Large intestine (tissue), 3 donors: ENCODE data around the gene FRMD4A. TPM values are rescaled to one million over a fixed set of nuclear protein-coding genes. Genes with fewer than 3 reads are reported as not detected.

ENCODE experiments used
- DNase-seq, 2 donors: peaks; one replicate each; pipeline versions ENCODE4 v3.0.0 to v3.0.0-alpha.2; 2013
- H3K27ac ChIP-seq: one replicate; pipeline ENCODE4 v1.5.1; 2013; ENCODE audit warnings: low read length
- H3K27me3 ChIP-seq: 2 replicates; pipeline ENCODE4 v1.6.1; 2013; ENCODE audit warnings: low read length; ENCODE audit not compliant: control insufficient read depth, insufficient read depth
- H3K36me3 ChIP-seq: 2 replicates; pipeline ENCODE4 v1.6.1; 2013; ENCODE audit warnings: low read length; ENCODE audit not compliant: control insufficient read depth, insufficient read depth
- H3K4me1 ChIP-seq: one replicate; pipeline ENCODE4 v1.6.1; 2013; ENCODE audit warnings: low read length; ENCODE audit not compliant: control insufficient read depth, insufficient read depth
- H3K4me3 ChIP-seq: one replicate; pipeline ENCODE4 v1.5.1; 2013; ENCODE audit warnings: low read length
- H3K9me3 ChIP-seq: one replicate; pipeline ENCODE4 v1.6.1; 2013; ENCODE audit warnings: mild to moderate bottlenecking, low read depth, low read length, moderate library complexity; ENCODE audit not compliant: control insufficient read depth
- WGBS: methylation state at CpG from one replicate; pipeline ENCODE4 v1.1.5; 2013; ENCODE audit warnings: low lambda C conversion rate; ENCODE audit not compliant: insufficient coverage; 5-methylcytosine and 5-hydroxymethylcytosine counted together
- polyA plus RNA-seq: library from polyadenylated mRNA; unstranded; fragments of 120-200 nt; gene quantifications from one replicate; pipeline ENCODE4 v1.2.1, GENCODE V29; 2013

Gene FRMD4A
- polyA plus RNA-seq, 1 donor, result 19.8 TPM

- Histone ChIP-seq H3K36me3 (no peaks in the 10 kb centered on the region), H3K27me3 (peaks cover 7% of the 10 kb centered on the region), H3K27ac (no peak overlapping the region), H3K9me3 (no peaks in the 10 kb centered on the region), H3K4me3 (no peak overlapping the region), H3K4me1 (no peaks in the 10 kb centered on the region)
- WGBS, result no CpG with 5 or more reads among the region's 6 CpGs
- DNase-seq, result no peak
Observed at GRCh38 chr10:14195433-14195832, 135.3 kb downstream of the FRMD4A start.

GRCh38 chr10:14192746-14193145 lies 138.0 kb downstream of the FRMD4A start:
- Histone ChIP-seq H3K9me3 (no peaks in the 10 kb centered on the region), H3K27me3 (peaks cover 7% of the 10 kb centered on the region), H3K4me3 (no peak overlapping the region), H3K36me3 (no peaks in the 10 kb centered on the region), H3K4me1 (no peaks in the 10 kb centered on the region), H3K27ac (no peak overlapping the region)
- WGBS, result 67% methylated on average over 1 of the region's 2 CpGs
- DNase-seq, result no peak

- no peaks in the 10 kb centered on the region for H3K36me3 ChIP-seq
- H3K27ac ChIP-seq, result no peak overlapping the region
- no peak overlapping the region for H3K4me3 ChIP-seq
- peaks cover 7% of the 10 kb centered on the region for H3K27me3 ChIP-seq
- WGBS, result 20% methylated on average over 1 of the region's 1 CpG
- DNase-seq, result no peak
- no peaks in the 10 kb centered on the region for H3K4me1 ChIP-seq
- H3K9me3 ChIP-seq, result no peaks in the 10 kb centered on the region
Observed at GRCh38 chr10:14191871-14192270, 138.9 kb downstream of the FRMD4A start.

- H3K27ac ChIP-seq, result no peak overlapping the region
- WGBS, result no CpG with 5 or more reads among the region's 5 CpGs
- no peak overlapping the region for H3K4me3 ChIP-seq
- no peaks in the 10 kb centered on the region for H3K9me3 ChIP-seq
- no peaks in the 10 kb centered on the region for H3K36me3 ChIP-seq
- no peak for DNase-seq
- H3K4me1 ChIP-seq, result no peaks in the 10 kb centered on the region
- peaks cover 7% of the 10 kb centered on the region for H3K27me3 ChIP-seq
Observed at GRCh38 chr10:14191407-14191806, 139.3 kb downstream of the FRMD4A start.

GRCh38 chr10:14190702-14191101 lies 140.0 kb downstream of the FRMD4A start:
- no peak for DNase-seq
- Histone ChIP-seq H3K4me1 (no peaks in the 10 kb centered on the region), H3K27ac (no peak overlapping the region), H3K27me3 (peaks cover 6% of the 10 kb centered on the region), H3K36me3 (no peaks in the 10 kb centered on the region), H3K4me3 (no peak overlapping the region), H3K9me3 (no peaks in the 10 kb centered on the region)
- no CpG with 5 or more reads among the region's 4 CpGs for WGBS

- no peak overlapping the region for H3K27ac ChIP-seq
- no peak for DNase-seq
- WGBS, result no CpG with 5 or more reads among the region's 6 CpGs
- H3K4me1 ChIP-seq, result no peaks in the 10 kb centered on the region
- H3K36me3 ChIP-seq, result no peaks in the 10 kb centered on the region
- no peaks in the 10 kb centered on the region for H3K9me3 ChIP-seq
- no peak overlapping the region for H3K4me3 ChIP-seq
- H3K27me3 ChIP-seq, result peaks cover 8% of the 10 kb centered on the region
Observed at GRCh38 chr10:14186245-14186644, 144.5 kb downstream of the FRMD4A start.

GRCh38 chr10:14185316-14186045 lies 145.2 kb downstream of the FRMD4A start:
- Histone ChIP-seq H3K9me3 (no peaks in the 10 kb centered on the region), H3K27me3 (peaks cover 11% of the 10 kb centered on the region), H3K4me3 (no peak overlapping the region), H3K36me3 (no peaks in the 10 kb centered on the region), H3K27ac (no peak overlapping the region), H3K4me1 (no peaks in the 10 kb centered on the region)
- DNase-seq, result no peak
- 58% methylated on average over 2 of the region's 7 CpGs for WGBS

- WGBS, result 46% methylated on average over 3 of the region's 11 CpGs
- Histone ChIP-seq H3K36me3 (no peaks in the 10 kb centered on the region), H3K9me3 (no peaks in the 10 kb centered on the region), H3K27ac (no peak overlapping the region), H3K4me3 (no peak overlapping the region), H3K27me3 (peaks cover 12% of the 10 kb centered on the region), H3K4me1 (no peaks in the 10 kb centered on the region)
- DNase-seq, result no peak
Observed at GRCh38 chr10:14184841-14185315, 145.8 kb downstream of the FRMD4A start.

GRCh38 chr10:14182781-14183180 lies 147.9 kb downstream of the FRMD4A start:
- Histone ChIP-seq H3K36me3 (no peaks in the 10 kb centered on the region), H3K9me3 (no peaks in the 10 kb centered on the region), H3K4me1 (no peaks in the 10 kb centered on the region), H3K4me3 (no peak overlapping the region), H3K27ac (no peak overlapping the region), H3K27me3 (peaks cover 12% of the 10 kb centered on the region)
- DNase-seq, result no peak
- WGBS, result 93% methylated on average over 2 of the region's 4 CpGs

GRCh38 chr10:14181567-14181936 lies 149.2 kb downstream of the FRMD4A start:
- H3K27ac ChIP-seq, result no peak overlapping the region
- DNase-seq, result no peak
- WGBS, result 100% methylated on average over 1 of the region's 3 CpGs
- H3K4me1 ChIP-seq, result no peaks in the 10 kb centered on the region
- H3K27me3 ChIP-seq, result peaks cover 16% of the 10 kb centered on the region
- H3K4me3 ChIP-seq, result no peak overlapping the region
- H3K36me3 ChIP-seq, result no peaks in the 10 kb centered on the region
- H3K9me3 ChIP-seq, result no peaks in the 10 kb centered on the region
